Measurements from ENCODE around the gene FOXJ1.

The FOXJ1 gene

DNA sequence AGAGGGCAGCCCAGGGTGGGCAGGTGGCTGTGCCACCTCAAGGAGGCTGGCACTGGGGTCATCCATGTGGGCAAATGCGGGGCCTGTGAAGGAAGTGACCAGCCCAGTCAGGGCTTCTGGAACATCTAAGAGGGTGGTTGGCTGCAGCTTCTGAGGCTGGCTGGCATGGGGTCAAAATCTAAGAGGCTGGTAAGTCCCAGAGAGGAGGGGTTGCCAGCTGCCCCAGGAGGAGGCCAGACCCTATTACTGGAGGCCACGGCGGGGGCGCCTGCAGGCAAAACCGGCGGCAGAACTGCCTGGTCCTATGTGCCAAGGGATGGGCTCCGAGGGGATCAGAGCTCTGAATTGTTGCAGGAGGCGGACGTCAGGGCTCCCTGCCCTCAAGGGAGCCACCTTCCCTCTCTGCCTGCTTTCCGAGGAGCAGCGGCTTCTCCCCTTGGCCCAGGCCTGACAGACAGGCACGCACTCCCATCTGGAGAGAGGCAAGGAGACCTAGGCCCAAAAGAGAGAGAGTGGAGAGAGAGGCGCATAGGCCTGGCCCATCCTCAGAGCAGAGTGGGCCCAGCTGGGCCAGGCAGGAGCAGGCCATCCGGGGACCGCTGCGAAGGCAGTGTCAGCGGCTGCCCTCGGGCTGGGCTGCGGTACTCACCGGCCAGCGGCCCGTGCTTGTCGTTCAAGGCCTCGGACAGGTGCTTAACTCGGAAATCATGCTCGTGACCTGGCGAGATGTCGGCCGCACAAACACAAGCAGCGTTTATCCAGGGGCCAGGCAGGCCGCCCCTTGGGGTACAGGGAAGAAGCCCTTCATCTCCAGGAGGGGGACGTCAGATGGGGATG lies 51.1 kb downstream of the FOXJ1 start:
- no peak for FAIRE-seq

DNA sequence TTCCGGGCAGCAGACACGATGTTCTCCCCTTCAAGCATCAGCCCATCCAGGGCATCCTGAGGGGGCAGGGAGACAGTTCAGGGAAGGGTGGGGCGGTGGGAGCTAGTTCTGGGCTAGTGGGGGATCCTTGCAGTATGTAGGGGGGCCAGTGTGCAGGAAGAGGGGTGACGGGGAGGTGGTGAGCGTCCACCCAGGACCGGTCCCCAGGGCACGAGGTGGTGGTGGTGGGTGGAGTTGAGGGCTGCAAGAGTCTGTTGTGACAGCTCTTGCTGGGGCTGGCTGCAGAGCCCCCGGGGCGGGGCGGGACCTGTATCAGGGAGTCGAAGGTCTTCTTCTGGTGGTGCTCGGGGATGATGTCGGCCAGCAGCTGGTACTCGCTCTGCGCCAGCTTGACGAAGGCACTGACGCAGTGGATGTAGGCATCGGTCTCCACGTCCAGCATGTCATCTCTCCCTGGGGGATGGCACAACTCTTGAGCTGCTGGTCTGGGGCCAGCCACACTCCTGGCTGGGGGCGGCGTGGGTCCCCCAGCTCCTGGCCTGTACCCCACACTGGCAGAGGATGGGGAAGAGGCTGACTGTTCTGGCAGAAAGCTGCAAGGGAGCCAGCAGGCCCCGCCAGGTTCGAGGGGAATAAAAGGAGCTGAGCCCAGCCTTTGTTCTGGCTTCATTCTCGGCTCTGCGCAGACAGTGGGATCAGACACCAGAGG lies 52.0 kb downstream of the FOXJ1 start:
- no peak for FAIRE-seq

DNA sequence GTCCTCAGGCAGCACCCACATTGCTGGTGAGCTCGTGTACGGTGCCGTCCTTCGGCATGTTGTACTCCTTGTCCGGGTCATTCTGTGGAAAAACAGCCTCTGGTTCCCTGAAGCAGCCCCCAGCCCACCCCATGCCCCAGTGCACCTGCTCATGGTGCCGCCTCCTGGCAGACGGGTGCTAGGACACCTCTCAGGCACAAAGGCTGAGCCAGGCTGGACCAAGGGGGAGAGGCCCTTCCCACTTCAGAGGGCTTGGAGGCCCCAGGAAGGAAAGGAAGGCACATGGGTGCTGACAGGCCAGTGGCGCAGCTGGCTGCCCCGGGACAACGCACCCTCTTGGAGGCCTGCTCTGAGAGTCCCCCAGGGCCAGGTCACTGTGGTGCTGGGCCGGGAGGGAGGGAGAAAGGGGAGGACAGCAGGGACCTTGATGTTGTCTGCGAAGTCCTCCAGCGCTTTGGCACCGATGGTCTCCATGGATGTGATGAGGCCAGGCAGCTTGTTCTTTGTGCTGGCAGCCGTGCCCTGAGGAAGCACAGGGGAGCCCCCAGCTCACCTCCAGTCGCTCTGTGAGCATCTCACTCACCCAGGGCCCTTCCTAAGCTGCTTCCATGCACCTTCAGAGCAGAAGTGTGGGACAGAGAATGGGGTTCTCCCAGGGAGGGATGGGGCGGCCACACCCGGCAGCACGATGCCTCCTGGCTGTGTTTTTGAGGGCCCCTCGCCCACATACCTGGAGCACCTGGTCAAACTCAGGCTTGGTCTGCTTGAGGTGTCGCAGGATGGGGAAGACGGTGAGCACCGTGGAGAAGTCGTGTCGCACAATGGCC lies 52.8 kb downstream of the FOXJ1 start:
- FAIRE-seq = no peak

DNA sequence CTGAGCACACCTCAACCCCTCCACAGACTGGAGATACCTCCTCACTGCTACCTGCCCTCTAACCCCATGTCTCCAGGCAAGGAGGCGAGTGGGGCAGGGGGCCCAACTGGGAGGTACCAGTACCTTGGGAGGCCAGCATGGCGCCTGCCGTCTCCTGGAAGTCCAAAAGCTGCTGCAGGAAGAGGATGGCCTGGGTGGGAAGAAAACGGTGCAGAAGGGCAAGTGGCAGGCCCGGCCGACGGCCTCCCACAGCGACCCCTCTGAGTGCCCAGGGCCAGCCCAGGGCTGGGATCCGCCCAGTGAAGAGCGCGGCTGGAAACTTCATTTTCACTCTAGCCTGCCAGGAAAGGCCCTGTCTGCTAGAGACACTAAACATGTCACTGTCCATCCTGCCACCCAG lies 53.5 kb downstream of the FOXJ1 start:
- no peak for FAIRE-seq

DNA sequence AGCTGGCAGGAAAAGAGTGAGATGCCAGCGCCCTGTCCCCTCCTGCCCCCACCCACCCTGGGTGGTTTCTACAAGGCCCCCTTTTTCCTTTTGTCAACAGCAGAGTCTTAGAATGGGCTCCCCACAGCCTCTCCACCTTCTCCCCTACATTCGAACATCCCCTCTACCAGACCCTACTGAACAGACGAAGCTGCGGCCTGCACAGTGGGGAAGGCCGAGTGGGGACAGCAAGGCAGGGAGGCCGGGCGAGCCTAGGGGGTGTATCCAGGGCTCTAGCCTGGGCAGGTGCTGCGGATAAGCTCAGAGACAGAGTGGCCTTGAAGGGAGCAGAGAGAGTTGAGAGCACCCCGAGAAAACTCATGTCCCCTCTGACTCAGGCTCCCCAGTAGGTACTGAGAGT lies 54.7 kb downstream of the FOXJ1 start:
- FAIRE-seq = no peak

All from islet of Langerhans (tissue), 1 donor.